K562 (cell line): ENCODE measurements around the gene HPD. TPM values are rescaled to one million over a fixed set of nuclear protein-coding genes. Genes with fewer than 3 reads are reported as not detected.

Experiments used
- CAMTA2 ChIP-seq: fragments of 250-450 bp; sonication (Bioruptor Pico); conservative IDR thresholded peaks from 2 replicates; pipeline ENCODE4 v1.5.1; 2022
- CBX8 ChIP-seq: fragments of 200-600 bp; sonication (generic); IDR thresholded peaks from 2 replicates; pipeline ENCODE4 v1.6.1; 2012; ENCODE audit warnings: borderline replicate concordance, mixed run types, low read depth, mild to moderate bottlenecking, moderate library complexity, mixed read lengths, low read length, control low read depth, inconsistent platforms; ENCODE audit not compliant: poor library complexity, severe bottlenecking; ENCODE audit errors: extremely low read depth
- HDGF ChIP-seq: fragments of 450-650 bp; IDR thresholded peaks from 2 replicates; pipeline ENCODE4 v1.6.1; 2016
- MAX ChIP-seq: sonication (generic); formaldehyde crosslinking; IDR thresholded peaks from 2 replicates; pipeline ENCODE4 v1.9.0; 2022; ENCODE audit warnings: mild to moderate bottlenecking, missing genetic modification reagents
- NR2C2 ChIP-seq, 2 experiments: fragments of 200-800 bp in 1 of 2; sonication (Bioruptor generic) in 1 of 2; sonication (generic) in 1 of 2; formaldehyde crosslinking in 1 of 2; IDR thresholded peaks; 2 replicates each; pipeline versions ENCODE4 v1.6.1 to v1.8.0; 2016 to 2022; ENCODE audit warnings: mild to moderate bottlenecking in 1 of 2, missing compliant biosample characterization in 1 of 2, missing genetic modification characterization in 1 of 2, missing genetic modification reagents in 1 of 2
- NRF1 ChIP-seq, 2 experiments: fragments of 450-650 bp; IDR thresholded peaks in 1 of 2; conservative IDR thresholded peaks in 1 of 2; 2 replicates each; pipeline ENCODE4 v1.6.1; 2014; ENCODE audit warnings: mild to moderate bottlenecking in 2 of 2
- OTX1 ChIP-seq: fragments of 450-650 bp; formaldehyde crosslinking; IDR thresholded peaks from 2 replicates; pipeline ENCODE4 v1.4.0; 2022; ENCODE audit warnings: mild to moderate bottlenecking
- PHF20 ChIP-seq: fragments of 450-650 bp; IDR thresholded peaks from 2 replicates; pipeline ENCODE4 v1.6.1; 2018; ENCODE audit not compliant: partially characterized antibody
- POU5F1 ChIP-seq: fragments of 150-350 bp; IDR thresholded peaks from 2 replicates; pipeline ENCODE4 v1.6.1; 2014; ENCODE audit warnings: borderline replicate concordance, low read length, low read depth, mild to moderate bottlenecking; ENCODE audit not compliant: partially characterized antibody
- RFX5 ChIP-seq: IDR thresholded peaks from 2 replicates; pipeline ENCODE4 v1.6.1; 2011; ENCODE audit warnings: low read depth, mild to moderate bottlenecking, improper control_type of control experiment, low read length
- SLC30A9 ChIP-seq: fragments of 250-450 bp; sonication (Bioruptor Pico); IDR thresholded peaks from 2 replicates; pipeline ENCODE4 v1.8.0; 2022; ENCODE audit warnings: mild to moderate bottlenecking, moderate library complexity
- ZNF121 ChIP-seq: sonication (generic); formaldehyde crosslinking; conservative IDR thresholded peaks from 2 replicates; pipeline ENCODE4 v1.8.0; 2022; ENCODE audit warnings: missing genetic modification reagents
- ZNF175 ChIP-seq: fragments of 200-800 bp; sonication (Bioruptor generic); IDR thresholded peaks from 2 replicates; pipeline ENCODE4 v1.6.1; 2016; ENCODE audit warnings: low read depth, mild to moderate bottlenecking, missing genetic modification characterization, missing compliant biosample characterization
- ZNF274 ChIP-seq: IDR thresholded peaks from 2 replicates; pipeline ENCODE4 v1.6.1; 2011; ENCODE audit warnings: low read depth, mild to moderate bottlenecking, low read length, moderate library complexity, borderline replicate concordance
- ZNF586 ChIP-seq: fragments of 450-650 bp; formaldehyde crosslinking; conservative IDR thresholded peaks from 2 replicates; pipeline ENCODE4 v1.4.0; 2020; ENCODE audit warnings: mild to moderate bottlenecking, moderate library complexity
- ZNF609 ChIP-seq: sonication (generic); formaldehyde crosslinking; IDR thresholded peaks from 2 replicates; pipeline ENCODE4 v1.8.1; 2023; ENCODE audit warnings: missing genetic modification reagents, mild to moderate bottlenecking, borderline replicate concordance
- ZNF644 ChIP-seq: fragments of 200-800 bp; sonication (Bioruptor generic); IDR thresholded peaks from 2 replicates; pipeline ENCODE4 v1.6.1; 2016; ENCODE audit warnings: low read depth, missing genetic modification characterization, missing compliant biosample characterization
- polyA plus RNA-seq, 8 experiments: library from polyadenylated mRNA; depleted of rRNA in 4 of 8; stranded (reverse) in 5 of 8; unstranded in 3 of 8; fragments of >200 nt; fragmentation: Nextera tagmentation in 2 of 8; fragmentation: Illumina TruSeq in 1 of 8; extraction: Ambion mirVana in 2 of 8; extraction: Trizol in 1 of 8; gene quantifications; 2 replicates each; pipeline versions ENCODE4 v1.2.1 to v1.2.3, GENCODE V29; 2011 to 2014; ENCODE audit warnings: inconsistent platforms in 1 of 8, missing spikeins in 1 of 8
- total RNA-seq, 7 experiments: library from RNA; depleted of rRNA in 6 of 7; stranded (reverse); fragments of >200 nt in 6 of 7; fragmentation: Illumina TruSeq in 2 of 7; extraction: Trizol in 2 of 7; gene quantifications; 2 replicates each; pipeline versions ENCODE4 v1.2.1 to v1.2.3, GENCODE V29; 2011 to 2021; ENCODE audit warnings: low replicate concordance in 1 of 7
- TF ChIP-seq, protein P1 (sequence below): fragments of 450-650 bp; IDR thresholded peaks from 2 replicates; pipeline ENCODE4 v1.6.1; 2016; ENCODE audit warnings: antibody characterized with exemption
- TF ChIP-seq, protein P2 (sequence below): sonication (generic); formaldehyde crosslinking; IDR thresholded peaks from 2 replicates; pipeline ENCODE4 v1.8.0; 2023; ENCODE audit warnings: mild to moderate bottlenecking, missing genetic modification reagents

HPD gene
- total and polyA plus RNA-seq, 9 of the 15 experiments (the other 6 are each of a cell fraction or from before 2014, with no cell fraction given) = 0.06 to 0.29 (median 0.07) TPM; not detected in 4

GRCh38 chr12:121888478-121889273 lies 30.0 kb upstream of the HPD start, which contains the start of gene PSMD9 (continued):
- TF ChIP-seq ZNF609 (CRISPR knock-in tag) (peak; percentile 19; the same call in 1 of the 2 replicates), ZNF644 (no peak; the same call in 1 of the 2 replicates), HDGF (no peak), NR2C2 (CRISPR knock-in tag; IDR thresholded peaks at IDR 0.05) (peak; percentile 99), NR2C2 (tag; IDR thresholded peaks at IDR 0.05) (peak; percentile 100), NRF1 (conservative IDR thresholded peaks at IDR 0.05 in 1 of 2, IDR thresholded peaks at IDR 0.05 in 1 of 2) (peak; percentile 86 to 89), CBX8 (no peak), PHF20 (peak; percentile 41), MAX (CRISPR knock-in tag) (peak; percentile 99), ZNF175 (CRISPR knock-in tag) (no peak; the same call in 1 of the 2 replicates), CAMTA2 (CRISPR knock-in tag) (no peak), RFX5 (peak; percentile 36; the same call in 1 of the 2 replicates), OTX1 (CRISPR knock-in tag) (0 out of 2 replicates have a peak, but pooled peaks have one; percentile 3), POU5F1 (peak; percentile 91), ZNF586 (CRISPR knock-in tag) (no peak), ZNF274 (no peak), ZNF121 (CRISPR knock-in tag) (no peak), SLC30A9 (no peak)
- TF ChIP-seq, protein P1, sequence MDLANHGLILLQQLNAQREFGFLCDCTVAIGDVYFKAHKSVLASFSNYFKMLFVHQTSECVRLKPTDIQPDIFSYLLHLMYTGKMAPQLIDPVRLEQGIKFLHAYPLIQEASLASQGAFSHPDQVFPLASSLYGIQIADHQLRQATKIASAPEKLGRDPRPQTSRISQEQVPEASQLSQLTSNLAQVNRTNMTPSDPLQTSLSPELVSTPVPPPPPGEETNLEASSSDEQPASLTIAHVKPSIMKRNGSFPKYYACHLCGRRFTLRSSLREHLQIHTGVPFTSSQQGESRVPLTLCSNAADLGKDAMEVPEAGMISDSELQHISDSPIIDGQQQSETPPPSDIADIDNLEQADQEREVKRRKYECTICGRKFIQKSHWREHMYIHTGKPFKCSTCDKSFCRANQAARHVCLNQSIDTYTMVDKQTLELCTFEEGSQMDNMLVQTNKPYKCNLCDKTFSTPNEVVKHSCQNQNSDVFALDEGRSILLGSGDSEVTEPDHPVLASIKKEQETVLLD = peak; percentile 84
- TF ChIP-seq, protein P2, sequence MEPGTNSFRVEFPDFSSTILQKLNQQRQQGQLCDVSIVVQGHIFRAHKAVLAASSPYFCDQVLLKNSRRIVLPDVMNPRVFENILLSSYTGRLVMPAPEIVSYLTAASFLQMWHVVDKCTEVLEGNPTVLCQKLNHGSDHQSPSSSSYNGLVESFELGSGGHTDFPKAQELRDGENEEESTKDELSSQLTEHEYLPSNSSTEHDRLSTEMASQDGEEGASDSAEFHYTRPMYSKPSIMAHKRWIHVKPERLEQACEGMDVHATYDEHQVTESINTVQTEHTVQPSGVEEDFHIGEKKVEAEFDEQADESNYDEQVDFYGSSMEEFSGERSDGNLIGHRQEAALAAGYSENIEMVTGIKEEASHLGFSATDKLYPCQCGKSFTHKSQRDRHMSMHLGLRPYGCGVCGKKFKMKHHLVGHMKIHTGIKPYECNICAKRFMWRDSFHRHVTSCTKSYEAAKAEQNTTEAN (CRISPR knock-in tag) = peak; percentile 87
